Lung (tissue), 12 donors: ENCODE measurements around the gene EN1. TPM values are rescaled to one million over a fixed set of nuclear protein-coding genes. Genes with fewer than 3 reads are reported as not detected.

Source experiments
- ATAC-seq: fragments of 200-7000 bp; cut with Tn5 transposase; one replicate; pipeline ENCODE4 v1.9.1; 2020; ENCODE audit warnings: moderate number of reproducible peaks; ENCODE audit not compliant: insufficient read depth, low FRiP score
- DNase-seq, 3 donors: peaks; one replicate each; pipeline ENCODE4 v3.0.0-alpha.2; 2013 to 2017
- H3K27ac ChIP-seq, 2 donors: one replicate each; pipeline ENCODE4 v1.5.1; 2013; ENCODE audit warnings: mild to moderate bottlenecking in 2 of 2, moderate library complexity in 2 of 2, control low read depth in 1 of 2, inconsistent platforms in 1 of 2, low read depth in 1 of 2, low read length in 1 of 2
- H3K27me3 ChIP-seq, 3 donors: one replicate each; pipeline ENCODE4 v1.5.1; 2013; ENCODE audit warnings: low read length in 2 of 3; ENCODE audit not compliant: control insufficient read depth in 3 of 3, insufficient read depth in 3 of 3
- H3K36me3 ChIP-seq, 4 donors: one replicate each; pipeline ENCODE4 v1.5.1; 2013; ENCODE audit warnings: low read length in 4 of 4, mild to moderate bottlenecking in 1 of 4, moderate library complexity in 1 of 4; ENCODE audit not compliant: control insufficient read depth in 4 of 4, insufficient read depth in 4 of 4
- H3K4me1 ChIP-seq, 5 donors: one replicate each; pipeline ENCODE4 v1.5.1; 2013; ENCODE audit warnings: low read length in 5 of 5, mild to moderate bottlenecking in 2 of 5, moderate library complexity in 1 of 5; ENCODE audit not compliant: control insufficient read depth in 5 of 5, insufficient read depth in 5 of 5
- H3K4me3 ChIP-seq: one replicate; pipeline ENCODE4 v1.5.1; 2013; ENCODE audit warnings: mild to moderate bottlenecking, control low read depth, moderate library complexity
- H3K9ac ChIP-seq, 2 donors: one replicate each; pipeline ENCODE4 v1.5.1; 2013; ENCODE audit warnings: low read length in 2 of 2, control low read depth in 1 of 2; ENCODE audit not compliant: insufficient read depth in 1 of 2
- H3K9me3 ChIP-seq, 4 donors: one replicate each; pipeline ENCODE4 v1.5.1; 2013; ENCODE audit warnings: low read length in 3 of 4, mild to moderate bottlenecking in 1 of 4, moderate library complexity in 1 of 4; ENCODE audit not compliant: control insufficient read depth in 4 of 4, insufficient read depth in 3 of 4
- CTCF ChIP-seq: IDR thresholded peaks from 2 replicates; pipeline ENCODE4 v1.5.1; 2012; ENCODE audit warnings: mild to moderate bottlenecking; ENCODE audit errors: control extremely low read depth, extremely low read depth
- WGBS, 2 donors: extraction: QIAGEN DNeasy Blood & Tissue Kit; methylation state at CpG; one replicate each; pipeline ENCODE4 v1.1.7; 2013; 5-methylcytosine and 5-hydroxymethylcytosine counted together
- polyA plus RNA-seq, 2 donors: library from polyadenylated mRNA; stranded (reverse); fragments of 200-250 nt; gene quantifications; one replicate each; pipeline ENCODE4 v1.2.1, GENCODE V29; 2013
- total RNA-seq, 2 donors: library from RNA; depleted of rRNA in 1 of 2; stranded (reverse); fragments of >200 nt in 1 of 2; gene quantifications; one replicate each; pipeline ENCODE4 v1.2.1, GENCODE V29; 2014 to 2021
- donor health status: control.
- donor health status: control.
- donor health status: Bipolar disorder and iron deficiency.
- donor health status: healthy.
- donor health status: DM: yes; HTN: yes; CAD: no.

Gene EN1
- total and polyA plus RNA-seq, 4 donors, result not detected

DNA sequence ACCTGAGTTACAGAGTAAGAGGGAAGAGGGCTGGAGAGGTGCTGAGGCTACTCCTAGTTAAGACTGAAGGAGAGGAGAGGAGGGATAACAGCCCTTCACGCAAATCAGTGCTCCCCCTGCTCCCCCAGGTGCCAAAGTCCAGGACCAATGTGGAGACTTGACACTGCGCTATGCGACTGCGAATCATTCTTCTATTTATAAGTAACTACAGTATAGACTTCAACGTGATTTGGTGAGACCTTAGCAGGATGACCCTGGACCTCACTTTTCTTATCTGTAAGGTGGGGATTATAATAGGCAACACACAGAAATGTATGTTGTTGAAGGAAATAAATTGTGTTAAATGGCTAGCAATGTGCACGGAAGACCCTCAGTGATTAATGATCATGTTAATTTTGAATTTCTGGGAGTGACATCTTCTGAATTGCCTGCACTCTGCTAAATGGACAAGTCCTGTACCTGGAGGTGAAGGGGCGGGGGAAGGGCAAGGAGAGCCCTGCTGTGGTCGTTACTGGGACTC, 11.0 kb downstream of the EN1 start:
- no peak for TF ChIP-seq CTCF
- no peak overlapping the region for H3K9ac ChIP-seq
- peak in 1 of 3 donors; percentile 10 for DNase-seq
- H3K4me1 ChIP-seq, result peaks cover 0 to 15% (median 5%) of the 10 kb centered on the region in 5 donors
- H3K9me3 ChIP-seq, result peaks cover 0 to 14% (median 0%) of the 10 kb centered on the region in 4 donors
- no peak overlapping the region for H3K27ac ChIP-seq
- 6 to 12% methylated on average over 8 of the region's 8 CpGs for WGBS, 2 donors
- H3K36me3 ChIP-seq, result no peaks in the 10 kb centered on the region
- no peak for ATAC-seq
- H3K4me3 ChIP-seq, result no peak overlapping the region
- H3K27me3 ChIP-seq, result peaks cover 23 to 98% (median 89%) of the 10 kb centered on the region in 3 donors

DNA sequence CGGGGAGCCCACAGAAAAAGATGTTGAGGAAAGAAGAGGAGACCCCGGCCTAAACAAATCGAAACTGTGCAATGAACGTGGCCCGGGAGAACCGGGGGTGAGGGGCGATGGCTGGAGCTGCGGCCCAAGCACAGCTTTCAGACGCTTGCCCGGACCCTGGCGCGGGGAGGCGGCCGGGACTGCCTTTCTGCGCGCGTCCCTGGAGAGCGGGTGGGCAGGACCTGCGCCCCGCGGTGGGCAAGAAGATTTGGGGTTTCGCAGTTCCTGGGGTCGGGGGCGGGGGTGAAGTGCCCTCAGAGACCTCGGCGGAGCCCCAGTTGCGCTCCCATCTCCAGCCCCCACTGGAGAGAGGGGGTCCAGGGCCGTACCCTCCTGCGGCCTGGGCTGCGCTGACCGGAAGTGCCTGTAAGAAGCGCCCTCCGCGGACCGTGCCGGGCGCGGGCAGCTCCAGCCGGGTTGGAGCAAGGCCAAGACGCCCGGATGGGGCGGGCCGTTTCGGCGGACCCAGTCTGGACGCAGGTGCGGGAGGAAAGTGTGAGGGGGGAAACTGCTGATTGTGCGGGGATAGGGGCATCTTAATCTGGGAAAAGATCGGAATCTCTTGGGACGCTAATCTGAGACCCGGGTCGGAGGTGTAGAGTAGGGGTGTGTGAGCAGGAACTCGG, 11.6 kb downstream of the EN1 start:
- H3K27me3 ChIP-seq, result peaks cover 23 to 98% (median 89%) of the 10 kb centered on the region in 3 donors
- DNase-seq (no peak), ATAC-seq (no peak)
- H3K4me1 ChIP-seq, result peaks cover 0 to 15% (median 5%) of the 10 kb centered on the region in 5 donors
- peaks cover 0 to 11% (median 0%) of the 10 kb centered on the region in 4 donors for H3K9me3 ChIP-seq
- H3K36me3 ChIP-seq, result no peaks in the 10 kb centered on the region
- no peak overlapping the region for H3K4me3 ChIP-seq
- no peak for TF ChIP-seq CTCF
- no peak overlapping the region for H3K9ac ChIP-seq
- H3K27ac ChIP-seq, result no peak overlapping the region
- 1 to 2% methylated on average over 44 to 53 of the region's 53 CpGs for WGBS, 2 donors

- Histone ChIP-seq H3K4me3 (no peak overlapping the region), H3K27ac (no peak overlapping the region), H3K27me3 (peaks cover 23 to 98% (median 87%) of the 10 kb centered on the region in 3 donors), H3K4me1 (peaks cover 0 to 15% (median 5%) of the 10 kb centered on the region in 5 donors), H3K9me3 (peaks cover 0 to 11% (median 0%) of the 10 kb centered on the region in 4 donors), H3K9ac (no peak overlapping the region), H3K36me3 (no peaks in the 10 kb centered on the region)
- no peak for TF ChIP-seq CTCF
- ATAC-seq, result no peak
- WGBS, 2 donors, result 1 to 2% methylated on average over 61 of the region's 61 CpGs
- DNase-seq, result peak in 1 of 3 donors; percentile 10
These were observed 12.3 kb downstream of the EN1 start for GRCh38 chr2:118834901-118835745.
